PC-3 (cell line): ENCODE measurements around the gene HIGD2A. TPM values are rescaled to one million over a fixed set of nuclear protein-coding genes. Genes with fewer than 3 reads are reported as not detected.

Experiments used
- ATAC-seq: fragments of 200-7000 bp; cut with Tn5 transposase; 2 replicates; pipeline ENCODE4 v1.9.1; 2020; ENCODE audit warnings: mild to moderate bottlenecking, moderate library complexity
- BruUV-seq: library from RNA; stranded (reverse); fragments of 400-500 nt; replicated peaks from 2 replicates; lab custom pipeline; 2021; lab: Mats Ljungman, UMichigan
- CTCF ChIA-PET: fragments of 300-600 bp; sonication (Branson Sonifier 250); formaldehyde crosslinking; loops from one replicate; lab custom pipeline; 2022; ENCODE audit warnings: antibody characterized with exemption; lab: Charles Lee
- POLR2A ChIA-PET: fragments of 300-600 bp; sonication (Branson Sonifier 250); formaldehyde crosslinking; loops from one replicate; lab custom pipeline; 2022; ENCODE audit warnings: antibody characterized with exemption; ENCODE audit not compliant: unreplicated experiment; lab: Charles Lee
- DNase-seq: peaks from one replicate; pipeline ENCODE4 v3.0.0-alpha.2; 2015
- H2AFZ ChIP-seq: fragments of 300-600 bp; sonication (generic); 2 replicates; pipeline ENCODE4 v1.6.0; 2016; ENCODE audit warnings: antibody characterized with exemption, low read length
- H3F3A ChIP-seq: fragments of 300-600 bp; sonication (generic); one replicate; pipeline ENCODE4 v1.6.0; 2017; ENCODE audit warnings: antibody characterized with exemption, low read length, control low read depth, mild to moderate bottlenecking; ENCODE audit not compliant: unreplicated experiment
- H3K27ac ChIP-seq: fragments of 300-600 bp; sonication (generic); 2 replicates; pipeline ENCODE4 v1.5.1; 2016; ENCODE audit warnings: mild to moderate bottlenecking, low read length
- H3K27me3 ChIP-seq: fragments of 300-600 bp; sonication (generic); 2 replicates; pipeline ENCODE4 v1.6.1; 2016; ENCODE audit warnings: low read length, mixed read lengths
- H3K36me3 ChIP-seq: fragments of 300-600 bp; sonication (generic); 2 replicates; pipeline ENCODE4 v1.6.1; 2016; ENCODE audit warnings: low read depth, mixed run types, low read length, mixed read lengths
- H3K4me1 ChIP-seq: fragments of 300-600 bp; sonication (generic); 2 replicates; pipeline ENCODE4 v1.5.1; 2016; ENCODE audit warnings: low read length; ENCODE audit not compliant: insufficient read depth
- H3K4me2 ChIP-seq: fragments of 300-600 bp; sonication (generic); 2 replicates; pipeline ENCODE4 v1.6.0; 2016; ENCODE audit warnings: low read length
- H3K4me3 ChIP-seq: fragments of 300-600 bp; sonication (generic); 2 replicates; pipeline ENCODE4 v1.5.1; 2016; ENCODE audit warnings: mild to moderate bottlenecking, low read length, mixed read lengths
- H3K79me2 ChIP-seq: fragments of 300-600 bp; sonication (generic); 2 replicates; pipeline ENCODE4 v1.6.1; 2017; ENCODE audit warnings: low read length, mixed read lengths
- H3K9ac ChIP-seq: fragments of 300-600 bp; sonication (generic); 2 replicates; pipeline ENCODE4 v1.6.0; 2016; ENCODE audit warnings: mild to moderate bottlenecking, low read length
- H3K9me2 ChIP-seq: fragments of 300-600 bp; sonication (generic); replicated peaks from 2 replicates; pipeline ENCODE4 v1.6.1; 2016; ENCODE audit warnings: mixed run types, low read length, mixed read lengths
- H3K9me3 ChIP-seq: fragments of 300-600 bp; sonication (generic); 2 replicates; pipeline ENCODE4 v1.6.1; 2016; ENCODE audit warnings: low read length, mixed read lengths
- H4K20me1 ChIP-seq: fragments of 300-600 bp; sonication (generic); 2 replicates; pipeline ENCODE4 v1.6.1; 2016; ENCODE audit warnings: low read length, mixed read lengths
- EZH2 ChIP-seq: fragments of 300-600 bp; sonication (generic); IDR thresholded peaks from one replicate; pipeline ENCODE4 v1.6.1; 2017; ENCODE audit warnings: antibody characterized with exemption, mild to moderate bottlenecking, low read length; ENCODE audit not compliant: unreplicated experiment
- EZH2phosphoT487 ChIP-seq: fragments of 300-600 bp; sonication (generic); IDR thresholded peaks from 2 replicates; pipeline ENCODE4 v1.6.1; 2018; ENCODE audit warnings: mild to moderate bottlenecking, antibody characterized with exemption, low read length, borderline replicate concordance
- intact Hi-C: fragments of 100-400 bp; cut with micrococcal nuclease; formaldehyde crosslinking; loops from 2 replicates; pipeline ENCODE4 v1.9.0; 2023
- total RNA-seq: library from RNA; depleted of rRNA; stranded (reverse); fragments of >200 nt; gene quantifications from 2 replicates; pipeline ENCODE4 v1.2.3, GENCODE V29; 2014
- TF ChIP-seq, protein P1 (sequence below): fragments of 300-600 bp; sonication (generic); conservative IDR thresholded peaks from 2 replicates; pipeline ENCODE4 v1.5.1; 2017; ENCODE audit warnings: antibody characterized with exemption, low read depth, mild to moderate bottlenecking, low read length

The HIGD2A gene
- total RNA-seq, 1 experiment from 2014 or later: 174 TPM

DNA sequence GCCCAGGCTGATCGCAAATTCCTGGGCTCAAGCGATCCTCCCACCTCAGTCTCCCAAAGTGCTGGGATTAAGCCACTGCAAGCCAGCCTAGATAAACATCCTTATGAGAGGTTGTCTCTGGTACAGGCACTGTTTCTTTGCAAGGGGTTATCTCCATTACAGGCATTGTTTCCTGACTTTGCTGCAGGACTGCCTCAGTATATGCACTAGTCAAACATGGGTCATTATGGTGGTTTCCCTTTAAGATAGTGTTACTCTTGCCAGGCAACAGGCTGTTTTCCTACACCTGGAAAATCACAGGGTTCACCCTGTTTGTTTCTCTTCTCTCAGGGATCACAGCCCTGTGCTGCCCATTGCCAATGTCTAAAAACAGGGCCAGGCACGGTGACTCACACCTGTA is 35.6 kb downstream of the HIGD2A start:
- Histone ChIP-seq H3K9me3 (peaks cover 5% of the 10 kb centered on the region; the same call in 1 of the 2 replicates), H3K9me2 (no peaks in the 10 kb centered on the region), H3K9ac (no peak overlapping the region), H4K20me1 (no peaks in the 10 kb centered on the region), H2AFZ (no peak overlapping the region), H3K36me3 (no peaks in the 10 kb centered on the region), H3K27me3 (no peaks in the 10 kb centered on the region), H3K4me1 (peaks cover 5% of the 10 kb centered on the region), H3K4me2 (no peak overlapping the region), H3K4me3 (no peak overlapping the region), H3K79me2 (no peaks in the 10 kb centered on the region), H3K27ac (no peak overlapping the region), H3F3A (no peaks in the 10 kb centered on the region)
- TF ChIP-seq, protein P1, sequence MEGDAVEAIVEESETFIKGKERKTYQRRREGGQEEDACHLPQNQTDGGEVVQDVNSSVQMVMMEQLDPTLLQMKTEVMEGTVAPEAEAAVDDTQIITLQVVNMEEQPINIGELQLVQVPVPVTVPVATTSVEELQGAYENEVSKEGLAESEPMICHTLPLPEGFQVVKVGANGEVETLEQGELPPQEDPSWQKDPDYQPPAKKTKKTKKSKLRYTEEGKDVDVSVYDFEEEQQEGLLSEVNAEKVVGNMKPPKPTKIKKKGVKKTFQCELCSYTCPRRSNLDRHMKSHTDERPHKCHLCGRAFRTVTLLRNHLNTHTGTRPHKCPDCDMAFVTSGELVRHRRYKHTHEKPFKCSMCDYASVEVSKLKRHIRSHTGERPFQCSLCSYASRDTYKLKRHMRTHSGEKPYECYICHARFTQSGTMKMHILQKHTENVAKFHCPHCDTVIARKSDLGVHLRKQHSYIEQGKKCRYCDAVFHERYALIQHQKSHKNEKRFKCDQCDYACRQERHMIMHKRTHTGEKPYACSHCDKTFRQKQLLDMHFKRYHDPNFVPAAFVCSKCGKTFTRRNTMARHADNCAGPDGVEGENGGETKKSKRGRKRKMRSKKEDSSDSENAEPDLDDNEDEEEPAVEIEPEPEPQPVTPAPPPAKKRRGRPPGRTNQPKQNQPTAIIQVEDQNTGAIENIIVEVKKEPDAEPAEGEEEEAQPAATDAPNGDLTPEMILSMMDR: no peak
- TF ChIP-seq EZH2phosphoT487 (no peak), EZH2 (no peak)
- no TSS peak for BruUV-seq
- POLR2A ChIA-PET: no interaction called here
- CTCF ChIA-PET: no interaction called here
- no peak for DNase-seq
- intact Hi-C loops: no loop called here
- peak; percentile 22; the same call in 1 of the 2 replicates for ATAC-seq

DNA sequence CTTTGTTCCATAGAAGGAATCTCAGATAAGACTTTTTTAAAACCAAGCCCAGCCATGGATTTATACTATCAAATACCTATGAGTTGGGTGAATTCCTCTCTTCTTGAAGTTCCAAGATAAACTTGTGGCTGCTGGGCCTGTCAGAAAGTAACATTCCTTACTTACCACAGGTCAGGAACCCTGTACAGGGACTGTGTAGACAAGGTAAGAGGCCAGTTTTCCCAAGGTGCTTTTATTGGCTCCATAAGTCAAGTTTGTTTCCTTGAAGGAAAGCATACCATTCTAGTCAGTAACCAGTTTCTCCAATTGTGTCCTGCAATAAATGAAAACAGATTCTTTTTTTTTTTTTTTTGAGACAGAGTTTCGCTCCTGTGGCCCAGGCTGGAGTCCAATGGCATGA is 36.6 kb downstream of the HIGD2A start:
- no peak overlapping the region for H3K27ac ChIP-seq
- TF ChIP-seq, protein P1: no peak
- no peak for TF ChIP-seq EZH2phosphoT487
- no peak for TF ChIP-seq EZH2
- no peak overlapping the region for H3K9ac ChIP-seq
- H3F3A ChIP-seq: no peaks in the 10 kb centered on the region
- peaks cover 5% of the 10 kb centered on the region for H3K4me1 ChIP-seq
- ChIA-PET CTCF (no interaction called here), POLR2A (no interaction called here)
- no peaks in the 10 kb centered on the region for H3K79me2 ChIP-seq
- no peak overlapping the region for H2AFZ ChIP-seq
- H3K4me2 ChIP-seq: no peak overlapping the region
- BruUV-seq: no TSS peak
- no peak overlapping the region for H3K4me3 ChIP-seq
- H3K36me3 ChIP-seq: no peaks in the 10 kb centered on the region
- H3K9me3 ChIP-seq: peaks cover 5% of the 10 kb centered on the region; the same call in 1 of the 2 replicates
- no peaks in the 10 kb centered on the region for H4K20me1 ChIP-seq
- H3K27me3 ChIP-seq: no peaks in the 10 kb centered on the region
- peak; percentile 57 for DNase-seq
- peak; percentile 45; the same call in 1 of the 2 replicates for ATAC-seq
- intact Hi-C loops: no loop called here
- no peaks in the 10 kb centered on the region for H3K9me2 ChIP-seq

DNA sequence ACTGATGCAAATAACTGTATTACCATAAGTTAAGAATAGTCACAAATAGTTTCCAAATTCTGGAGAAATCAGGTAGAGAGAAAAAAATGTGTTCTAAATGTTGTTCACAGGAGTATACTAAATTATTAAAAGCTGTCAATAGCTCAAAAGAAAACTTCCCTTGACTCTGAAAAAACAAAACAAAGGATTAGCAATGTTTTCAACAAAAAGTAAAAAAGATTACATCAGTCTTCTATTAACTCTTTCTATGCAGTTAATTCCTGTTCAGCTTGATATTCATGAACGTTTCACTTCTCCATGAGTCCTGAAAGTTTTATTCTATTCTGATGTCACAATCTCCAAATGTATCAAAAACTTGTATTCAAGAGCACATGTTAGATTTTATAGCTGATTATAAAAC is 37.2 kb downstream of the HIGD2A start:
- CTCF ChIA-PET: no interaction called here
- no peak for ATAC-seq
- no peak for DNase-seq
- TF ChIP-seq EZH2phosphoT487 (no peak), EZH2 (no peak)
- TF ChIP-seq, protein P1: no peak
- Histone ChIP-seq H3K9me2 (no peaks in the 10 kb centered on the region), H3K27ac (no peak overlapping the region), H3K4me2 (no peak overlapping the region), H3K4me1 (peaks cover 5% of the 10 kb centered on the region), H4K20me1 (no peaks in the 10 kb centered on the region), H3K9ac (no peak overlapping the region), H2AFZ (no peak overlapping the region), H3K27me3 (no peaks in the 10 kb centered on the region), H3K4me3 (no peak overlapping the region), H3K79me2 (no peaks in the 10 kb centered on the region), H3K9me3 (peaks cover 5% of the 10 kb centered on the region; the same call in 1 of the 2 replicates), H3F3A (no peaks in the 10 kb centered on the region), H3K36me3 (no peaks in the 10 kb centered on the region)
- POLR2A ChIA-PET: no interaction called here
- no TSS peak for BruUV-seq
- intact Hi-C loops: no loop called here
